ENCODE results near the gene BBLN.

Gene BBLN

DNA sequence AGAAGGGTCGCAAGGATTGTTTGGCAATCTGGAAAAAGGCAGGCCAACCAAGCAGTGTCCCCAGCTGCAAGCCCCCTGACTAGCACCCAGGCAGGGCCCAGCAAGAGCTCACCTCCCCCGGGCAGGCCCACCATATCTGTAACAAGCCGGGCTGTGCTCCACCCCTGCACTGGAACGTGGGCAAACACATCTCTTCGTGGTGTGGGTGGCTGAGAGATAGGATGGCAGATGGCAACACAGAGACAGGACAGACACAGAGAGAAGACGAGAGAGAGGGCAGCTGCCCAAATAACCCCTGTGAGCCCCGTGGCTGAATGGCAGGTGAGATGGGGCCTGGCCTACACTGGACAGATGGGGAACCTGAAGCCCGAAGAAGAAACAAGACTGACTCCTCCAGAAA, 9.4 kb downstream of the BBLN start:
- Histone ChIP-seq H3K27ac (ENCODE audit: low read depth, low read length, poor library complexity, severe bottlenecking) (no peak overlapping the region), H3K36me3 (ENCODE audit: insufficient read depth, low read length) (peaks cover 46% of the 10 kb centered on the region), H3K9me2 (ENCODE audit: low read depth, low read length) (no peaks in the 10 kb centered on the region), H3K4me2 (ENCODE audit: low read length) (no peak overlapping the region), H3K4me1 (ENCODE audit: insufficient read depth, low read length, severe bottlenecking) (no peaks in the 10 kb centered on the region), H3K27me3 (ENCODE audit: insufficient read depth, low read length) (no peaks in the 10 kb centered on the region), H3K79me2 (ENCODE audit: insufficient read depth, low read length) (no peaks in the 10 kb centered on the region), H3K4me3 (ENCODE audit: low read depth, low read length, poor library complexity, severe bottlenecking) (no peak overlapping the region), H4K20me1 (ENCODE audit: insufficient read depth, low read length) (no peaks in the 10 kb centered on the region), H3F3A (ENCODE audit: insufficient read depth, low read length) (no peaks in the 10 kb centered on the region), H3K9me3 (ENCODE audit: low read length) (no peaks in the 10 kb centered on the region), H2AFZ (ENCODE audit: low read length) (no peak overlapping the region), H3K9ac (ENCODE audit: low read length) (no peak overlapping the region)
- TF ChIP-seq EZH2 (IDR thresholded peaks at IDR 0.05; ENCODE audit: borderline replicate concordance, low read length): no peak
- TF ChIP-seq, protein P1, sequence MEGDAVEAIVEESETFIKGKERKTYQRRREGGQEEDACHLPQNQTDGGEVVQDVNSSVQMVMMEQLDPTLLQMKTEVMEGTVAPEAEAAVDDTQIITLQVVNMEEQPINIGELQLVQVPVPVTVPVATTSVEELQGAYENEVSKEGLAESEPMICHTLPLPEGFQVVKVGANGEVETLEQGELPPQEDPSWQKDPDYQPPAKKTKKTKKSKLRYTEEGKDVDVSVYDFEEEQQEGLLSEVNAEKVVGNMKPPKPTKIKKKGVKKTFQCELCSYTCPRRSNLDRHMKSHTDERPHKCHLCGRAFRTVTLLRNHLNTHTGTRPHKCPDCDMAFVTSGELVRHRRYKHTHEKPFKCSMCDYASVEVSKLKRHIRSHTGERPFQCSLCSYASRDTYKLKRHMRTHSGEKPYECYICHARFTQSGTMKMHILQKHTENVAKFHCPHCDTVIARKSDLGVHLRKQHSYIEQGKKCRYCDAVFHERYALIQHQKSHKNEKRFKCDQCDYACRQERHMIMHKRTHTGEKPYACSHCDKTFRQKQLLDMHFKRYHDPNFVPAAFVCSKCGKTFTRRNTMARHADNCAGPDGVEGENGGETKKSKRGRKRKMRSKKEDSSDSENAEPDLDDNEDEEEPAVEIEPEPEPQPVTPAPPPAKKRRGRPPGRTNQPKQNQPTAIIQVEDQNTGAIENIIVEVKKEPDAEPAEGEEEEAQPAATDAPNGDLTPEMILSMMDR (IDR thresholded peaks at IDR 0.05; ENCODE audit: low read length): no peak

DNA sequence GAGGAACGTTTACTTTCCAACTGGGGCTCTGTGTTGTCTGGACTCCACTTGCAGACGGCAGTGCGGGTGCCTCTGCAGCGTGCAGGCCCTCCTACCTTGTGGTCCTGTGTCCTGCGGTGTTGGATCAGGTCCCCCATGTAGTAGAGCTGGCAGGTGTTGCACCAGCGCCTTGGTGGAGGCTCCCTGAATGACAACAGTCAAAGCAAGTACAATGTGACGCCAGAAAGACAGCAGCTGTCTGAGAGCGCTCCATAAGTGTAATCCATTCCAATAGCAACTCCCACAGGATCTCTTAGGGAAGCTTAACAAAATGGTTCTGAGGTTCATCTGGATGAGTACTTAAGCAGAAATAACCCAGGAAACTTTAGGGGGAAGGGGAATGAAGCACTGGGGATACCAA, 9.9 kb downstream of the BBLN start:
- H3K9me2 ChIP-seq (ENCODE audit: low read depth, low read length): no peaks in the 10 kb centered on the region
- TF ChIP-seq EZH2 (IDR thresholded peaks at IDR 0.05; ENCODE audit: borderline replicate concordance, low read length): no peak
- TF ChIP-seq, protein P1 (IDR thresholded peaks at IDR 0.05; ENCODE audit: low read length): no peak
- H4K20me1 ChIP-seq (ENCODE audit: insufficient read depth, low read length): no peaks in the 10 kb centered on the region
- H3K9ac ChIP-seq (ENCODE audit: low read length): no peak overlapping the region
- no peaks in the 10 kb centered on the region for H3K79me2 ChIP-seq (ENCODE audit: insufficient read depth, low read length)
- H3K27me3 ChIP-seq (ENCODE audit: insufficient read depth, low read length): no peaks in the 10 kb centered on the region
- no peak overlapping the region for H3K4me2 ChIP-seq (ENCODE audit: low read length)
- H3F3A ChIP-seq (ENCODE audit: insufficient read depth, low read length): no peaks in the 10 kb centered on the region
- H3K27ac ChIP-seq (ENCODE audit: low read depth, low read length, poor library complexity, severe bottlenecking): no peak overlapping the region
- no peak overlapping the region for H3K4me3 ChIP-seq (ENCODE audit: low read depth, low read length, poor library complexity, severe bottlenecking)
- no peaks in the 10 kb centered on the region for H3K4me1 ChIP-seq (ENCODE audit: insufficient read depth, low read length, severe bottlenecking)
- no peaks in the 10 kb centered on the region for H3K9me3 ChIP-seq (ENCODE audit: low read length)
- H3K36me3 ChIP-seq (ENCODE audit: insufficient read depth, low read length): peaks cover 43% of the 10 kb centered on the region
- no peak overlapping the region for H2AFZ ChIP-seq (ENCODE audit: low read length)

DNA sequence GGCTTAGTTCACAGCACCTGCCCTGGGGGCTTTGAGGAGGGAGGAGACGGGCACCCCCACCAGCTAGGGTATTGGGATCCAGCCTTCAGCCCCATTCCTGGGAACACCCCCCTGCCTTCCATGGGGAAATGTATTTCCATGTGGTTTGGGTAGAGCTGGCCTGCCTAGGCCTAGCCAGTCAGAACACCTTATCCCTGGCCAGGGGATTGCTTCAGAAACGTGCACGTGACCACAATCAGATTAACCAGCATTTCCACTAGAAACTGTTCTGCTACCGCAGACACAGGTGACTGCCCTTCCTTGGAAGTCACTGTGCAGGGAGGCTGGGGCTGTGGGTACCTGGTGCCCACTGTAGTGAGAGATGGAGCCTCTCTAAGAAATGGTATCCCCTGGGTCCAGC, 14.0 kb downstream of the BBLN start:
- Histone ChIP-seq H3F3A (ENCODE audit: insufficient read depth, low read length) (no peaks in the 10 kb centered on the region), H4K20me1 (ENCODE audit: insufficient read depth, low read length) (no peaks in the 10 kb centered on the region), H3K9ac (ENCODE audit: low read length) (no peak overlapping the region), H3K4me1 (ENCODE audit: insufficient read depth, low read length, severe bottlenecking) (no peaks in the 10 kb centered on the region), H3K4me2 (ENCODE audit: low read length) (no peak overlapping the region), H3K27me3 (ENCODE audit: insufficient read depth, low read length) (no peaks in the 10 kb centered on the region), H3K27ac (ENCODE audit: low read depth, low read length, poor library complexity, severe bottlenecking) (no peak overlapping the region), H3K79me2 (ENCODE audit: insufficient read depth, low read length) (no peaks in the 10 kb centered on the region), H2AFZ (ENCODE audit: low read length) (no peak overlapping the region), H3K4me3 (ENCODE audit: low read depth, low read length, poor library complexity, severe bottlenecking) (no peak overlapping the region), H3K9me2 (ENCODE audit: low read depth, low read length) (no peaks in the 10 kb centered on the region), H3K9me3 (ENCODE audit: low read length) (peaks cover 5% of the 10 kb centered on the region), H3K36me3 (ENCODE audit: insufficient read depth, low read length) (peaks cover 44% of the 10 kb centered on the region)
- no peak for TF ChIP-seq EZH2 (IDR thresholded peaks at IDR 0.05; ENCODE audit: borderline replicate concordance, low read length)
- TF ChIP-seq, protein P1 (IDR thresholded peaks at IDR 0.05; ENCODE audit: low read length): no peak

All from OCI-LY1 (cell line).